CD14-positive monocyte (primary cell): ENCODE results near the gene LRRC43. TPM values are rescaled to one million over a fixed set of nuclear protein-coding genes. Genes with fewer than 3 reads are reported as not detected.

Experiments used
- DNase-seq, 3 donors: peaks; one replicate each; pipeline ENCODE4 v3.0.0-alpha.2; 2011 to 2022
- H2AFZ ChIP-seq: 2 replicates; pipeline ENCODE4 v1.6.0; 2012; ENCODE audit warnings: mild to moderate bottlenecking, low read depth, low read length, inconsistent platforms; ENCODE audit not compliant: insufficient read depth, poor library complexity, severe bottlenecking
- H3K27ac ChIP-seq, 2 donors: 1 replicate in 1 of 2; 2 replicates in 1 of 2; pipeline ENCODE4 v1.5.1; 2012 to 2013; ENCODE audit warnings: low read length in 2 of 2, control low read depth in 1 of 2, inconsistent platforms in 1 of 2, low read depth in 1 of 2, mild to moderate bottlenecking in 1 of 2
- H3K27me3 ChIP-seq, 2 donors: one replicate each; pipeline versions ENCODE4 v1.6.0 to v1.6.1; 2011 to 2013; ENCODE audit warnings: low read length in 2 of 2; ENCODE audit not compliant: control insufficient read depth in 2 of 2, insufficient read depth in 2 of 2
- H3K36me3 ChIP-seq, 2 donors: replicated peaks in 1 of 2; 1 replicate in 1 of 2; 2 replicates in 1 of 2; pipeline versions ENCODE4 v1.5.1 to v1.6.1; 2012 to 2013; ENCODE audit warnings: low read length in 2 of 2, control low read depth in 1 of 2, inconsistent platforms in 1 of 2, mild to moderate bottlenecking in 1 of 2; ENCODE audit not compliant: insufficient read depth in 2 of 2, control insufficient read depth in 1 of 2
- H3K4me1 ChIP-seq, 2 donors: 1 replicate in 1 of 2; 2 replicates in 1 of 2; pipeline versions ENCODE4 v1.5.1 to v1.6.1; 2012 to 2013; ENCODE audit warnings: low read length in 2 of 2, control low read depth in 1 of 2, inconsistent platforms in 1 of 2, mild to moderate bottlenecking in 1 of 2, moderate library complexity in 1 of 2; ENCODE audit not compliant: insufficient read depth in 2 of 2, control insufficient read depth in 1 of 2
- H3K4me2 ChIP-seq: replicated peaks from 2 replicates; pipeline ENCODE3; 2012; ENCODE audit warnings: low read length, moderate library complexity, mild to moderate bottlenecking; ENCODE audit not compliant: poor library complexity, severe bottlenecking; ENCODE audit errors: extremely low read depth
- H3K4me3 ChIP-seq, 3 experiments: fragments of 200-600 bp in 1 of 3; sonication (generic) in 1 of 3; replicated peaks in 1 of 3; 1 replicate in 2 of 3; 2 replicates in 1 of 3; pipeline ENCODE4 v1.5.1; 2011 to 2013; ENCODE audit warnings: low read length in 3 of 3, mild to moderate bottlenecking in 3 of 3, control low read depth in 2 of 3, low read depth in 2 of 3, inconsistent platforms in 1 of 3, moderate library complexity in 1 of 3
- H3K79me2 ChIP-seq: 2 replicates; pipeline ENCODE4 v1.6.0; 2012; ENCODE audit warnings: mild to moderate bottlenecking, control low read depth, inconsistent platforms, low read length, moderate library complexity; ENCODE audit not compliant: insufficient read depth
- H3K9ac ChIP-seq: 2 replicates; pipeline ENCODE4 v1.6.0; 2017; ENCODE audit warnings: low read length, mild to moderate bottlenecking; ENCODE audit not compliant: insufficient read depth, poor library complexity, severe bottlenecking
- H3K9me3 ChIP-seq, 2 donors: replicated peaks in 1 of 2; 1 replicate in 1 of 2; 2 replicates in 1 of 2; pipeline versions ENCODE4 v1.5.1 to v1.6.1; 2012 to 2013; ENCODE audit warnings: low read length in 2 of 2, control low read depth in 1 of 2; ENCODE audit not compliant: control insufficient read depth in 1 of 2, insufficient read depth in 1 of 2
- H4K20me1 ChIP-seq: 2 replicates; pipeline ENCODE4 v1.6.0; 2012; ENCODE audit warnings: mild to moderate bottlenecking, low read length, control low read depth, moderate library complexity; ENCODE audit not compliant: insufficient read depth
- H3K27ac Mint-ChIP-seq, 7 donors: one replicate each; pipeline ENCODE4 v1.8.0; 2020; ENCODE audit warnings: mild to moderate bottlenecking in 7 of 7, mixed read lengths in 7 of 7, moderate library complexity in 6 of 7, inconsistent platforms in 2 of 7
- H3K27me3 Mint-ChIP-seq, 3 donors: one replicate each; pipeline ENCODE4 v1.8.0; 2021 to 2022; ENCODE audit warnings: low read depth in 3 of 3, mild to moderate bottlenecking in 3 of 3, mixed read lengths in 3 of 3, moderate library complexity in 3 of 3, inconsistent platforms in 1 of 3
- H3K36me3 Mint-ChIP-seq, 2 donors: one replicate each; pipeline ENCODE4 v1.8.0; 2020; ENCODE audit warnings: mixed read lengths in 2 of 2, inconsistent platforms in 1 of 2, mild to moderate bottlenecking in 1 of 2
- H3K4me1 Mint-ChIP-seq: one replicate; pipeline ENCODE4 v1.8.0; 2020; ENCODE audit warnings: mild to moderate bottlenecking, mixed read lengths
- H3K4me3 Mint-ChIP-seq, 2 donors: one replicate each; pipeline ENCODE4 v1.8.0; 2020; ENCODE audit warnings: mild to moderate bottlenecking in 2 of 2, mixed read lengths in 2 of 2, moderate library complexity in 1 of 2
- H3K9me3 Mint-ChIP-seq, 7 donors: one replicate each; pipeline ENCODE4 v1.8.0; 2020 to 2022; ENCODE audit warnings: mixed read lengths in 7 of 7, mild to moderate bottlenecking in 6 of 7, moderate library complexity in 6 of 7, inconsistent platforms in 2 of 7
- CTCF ChIP-seq: fragments of 200-600 bp; IDR thresholded peaks from one replicate; pipeline ENCODE4 v1.8.0; 2022; ENCODE audit warnings: antibody characterized with exemption, mild to moderate bottlenecking
- WGBS: methylation state at CpG from one replicate; pipeline ENCODE4 v1.1.5; 2013; ENCODE audit warnings: missing lambda C conversion rate; ENCODE audit not compliant: insufficient coverage; 5-methylcytosine and 5-hydroxymethylcytosine counted together
- intact Hi-C, 2 donors: fragments of 100-400 bp; cut with micrococcal nuclease; formaldehyde crosslinking; loops; one replicate each; pipeline versions ENCODE4 v1.15.0 to v1.15.1; 2023
- polyA plus RNA-seq, 3 donors: library from polyadenylated mRNA; depleted of rRNA in 1 of 3; unstranded in 2 of 3; stranded (reverse) in 1 of 3; fragments of 300-500 nt in 2 of 3; fragments of >200 nt in 1 of 3; fragmentation: Illumina TruSeq in 2 of 3; gene quantifications; 1 replicate in 2 of 3; 2 replicates in 1 of 3; pipeline ENCODE4 v1.2.3, GENCODE V29; 2012 to 2021

Gene LRRC43
- polyA plus RNA-seq, 3 donors: 0.19 TPM; not detected in 2

- H4K20me1 ChIP-seq: peaks cover 12% of the 10 kb centered on the region
- H2AFZ ChIP-seq: no peak overlapping the region
- no peak overlapping the region for H3K4me3 ChIP-seq
- Mint-ChIP-seq H3K4me3 (no peak overlapping the region), H3K9me3 (peaks cover 0 to 18% (median 8%) of the 10 kb centered on the region in 7 donors), H3K27ac (no peak overlapping the region), H3K36me3 (peaks cover 40 to 52% of the 10 kb centered on the region in 2 donors), H3K27me3 (peaks cover 28 to 41% (median 37%) of the 10 kb centered on the region in 3 donors), H3K4me1 (peaks cover 18% of the 10 kb centered on the region)
- no peak overlapping the region for H3K9ac ChIP-seq
- peaks cover 0 to 19% of the 10 kb centered on the region in 2 donors for H3K9me3 ChIP-seq
- peaks cover 12 to 26% of the 10 kb centered on the region in 2 donors for H3K4me1 ChIP-seq
- no peaks in the 10 kb centered on the region for H3K79me2 ChIP-seq
- 96% methylated on average over 6 of the region's 8 CpGs for WGBS
- intact Hi-C loops: no loop called here
- no peak overlapping the region for H3K4me2 ChIP-seq
- no peak overlapping the region for H3K27ac ChIP-seq
- DNase-seq: no peak
- no peak for TF ChIP-seq CTCF
- H3K27me3 ChIP-seq: peaks cover 23 to 39% of the 10 kb centered on the region in 2 donors
- peaks cover 43 to 53% of the 10 kb centered on the region in 2 donors for H3K36me3 ChIP-seq
These were observed 24.1 kb downstream of the LRRC43 start for GRCh38 chr12:122206976-122207375.

GRCh38 chr12:122207391-122207790, 24.5 kb downstream of the LRRC43 start:
- no peak for DNase-seq
- peaks cover 0 to 18% (median 8%) of the 10 kb centered on the region in 7 donors for H3K9me3 Mint-ChIP-seq
- WGBS: 93% methylated on average over 6 of the region's 8 CpGs
- Histone ChIP-seq H4K20me1 (peaks cover 12% of the 10 kb centered on the region), H3K9me3 (peaks cover 0 to 19% of the 10 kb centered on the region in 2 donors), H3K4me3 (no peak overlapping the region), H2AFZ (no peak overlapping the region), H3K4me1 (peaks cover 12 to 26% of the 10 kb centered on the region in 2 donors), H3K4me2 (no peak overlapping the region), H3K27ac (no peak overlapping the region), H3K27me3 (peaks cover 23 to 35% of the 10 kb centered on the region in 2 donors), H3K36me3 (peaks cover 47 to 57% of the 10 kb centered on the region in 2 donors), H3K9ac (no peak overlapping the region), H3K79me2 (no peaks in the 10 kb centered on the region)
- peaks cover 26 to 39% (median 34%) of the 10 kb centered on the region in 3 donors for H3K27me3 Mint-ChIP-seq
- no peak for TF ChIP-seq CTCF
- no peak overlapping the region for H3K27ac Mint-ChIP-seq
- H3K4me3 Mint-ChIP-seq: no peak overlapping the region
- peaks cover 18% of the 10 kb centered on the region for H3K4me1 Mint-ChIP-seq
- intact Hi-C loops: no loop called here
- H3K36me3 Mint-ChIP-seq: peaks cover 44 to 56% of the 10 kb centered on the region in 2 donors
